GM18502 (cell line): ENCODE results near the gene FLRT2.

Experiments
- ATAC-seq: cut with Tn5 transposase; IDR thresholded peaks from one replicate; pipeline ENCODE4 v1.9.1; 2021; ENCODE audit warnings: mild to moderate bottlenecking; ENCODE audit not compliant: unreplicated experiment, poor library complexity

Gene FLRT2

DNA sequence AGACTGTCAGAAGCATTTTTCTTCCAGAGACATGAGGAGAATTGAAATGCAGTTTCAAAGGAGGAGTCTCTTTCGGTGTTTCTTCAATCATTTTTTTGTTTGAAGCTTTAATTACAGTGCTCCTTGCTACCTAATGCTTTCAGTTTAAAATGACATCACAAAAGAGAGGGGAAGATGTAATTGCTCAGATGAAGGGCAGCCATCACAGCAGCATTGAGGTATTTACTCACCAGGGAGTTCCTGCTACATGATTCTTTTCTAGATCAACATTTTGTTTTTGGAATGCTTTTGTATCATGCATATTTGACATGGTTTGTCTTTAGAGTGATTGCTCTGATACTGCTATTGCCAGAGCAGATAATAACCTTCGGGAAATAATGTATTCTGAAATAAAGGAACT, 28.6 kb downstream of the FLRT2 start:
- ATAC-seq, result no peak

DNA sequence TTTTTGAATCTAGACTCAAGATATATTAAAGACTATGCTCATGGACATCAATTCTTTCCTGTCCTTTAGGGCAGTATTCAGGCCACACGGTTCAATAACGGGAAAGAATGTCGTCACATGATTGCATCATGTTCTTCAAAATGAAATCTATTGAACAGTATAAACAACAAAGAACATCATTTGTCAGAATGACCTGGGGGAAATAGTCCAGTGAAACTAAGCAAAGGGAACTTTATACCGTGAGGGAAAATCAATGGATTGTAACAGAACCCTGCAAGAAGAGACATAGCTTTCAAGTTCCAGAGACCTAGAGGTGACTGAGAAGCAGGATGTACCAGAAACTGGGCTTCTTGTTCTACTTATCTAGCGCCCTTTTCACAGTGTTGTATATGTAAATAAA, 32.7 kb downstream of the FLRT2 start:
- no peak for ATAC-seq

DNA sequence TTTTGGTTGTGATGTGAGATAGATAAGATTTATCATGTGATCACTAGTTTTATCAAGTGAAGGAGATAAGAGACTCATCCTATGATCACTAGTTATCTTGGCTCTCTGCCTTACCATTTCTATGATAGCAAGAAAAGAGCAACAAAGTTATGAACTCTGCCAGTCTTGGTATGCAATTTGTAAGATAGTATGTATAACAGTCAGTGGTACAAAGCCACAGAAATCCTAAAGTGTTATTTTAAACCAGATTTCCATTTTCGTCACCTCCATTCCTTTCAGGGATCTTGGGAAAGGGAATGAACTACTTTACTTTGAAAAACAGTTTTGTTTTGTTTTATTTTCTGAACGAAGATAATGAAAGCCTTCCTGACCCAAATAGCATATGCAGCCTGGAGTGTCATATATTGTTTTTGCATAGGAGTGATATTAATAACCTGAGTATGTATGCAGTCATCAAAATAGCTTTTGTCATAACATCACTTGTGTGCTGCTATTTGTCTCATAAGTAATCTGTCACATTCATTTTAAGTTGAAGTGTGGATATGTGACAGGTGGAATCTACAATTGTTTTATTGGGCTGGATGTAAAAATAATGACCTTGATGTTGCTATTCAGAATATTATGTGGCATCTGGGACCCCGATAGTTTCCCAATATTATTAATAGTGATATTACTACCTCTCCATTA, 35.0 kb downstream of the FLRT2 start:
- ATAC-seq, result no peak

DNA sequence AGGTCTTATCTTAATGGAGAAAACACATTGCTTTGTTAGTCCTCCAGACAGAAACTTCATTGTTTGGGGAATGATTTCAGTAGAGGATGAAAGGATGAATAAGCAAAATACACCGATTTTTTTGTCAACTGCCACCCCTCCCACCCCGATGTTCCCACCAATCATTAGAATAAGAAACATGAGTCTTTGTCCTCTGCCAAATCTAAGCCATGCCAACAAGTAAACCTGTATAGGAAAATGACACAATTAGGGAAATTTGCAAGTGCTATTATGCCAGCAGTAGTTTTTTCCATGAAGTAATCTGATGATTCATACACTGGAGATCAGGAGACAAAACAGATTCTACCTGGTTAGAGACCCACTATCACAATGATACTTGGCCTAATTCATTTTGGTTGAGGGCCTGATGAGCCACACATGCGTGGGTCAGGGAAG, 35.9 kb downstream of the FLRT2 start:
- no peak for ATAC-seq

DNA sequence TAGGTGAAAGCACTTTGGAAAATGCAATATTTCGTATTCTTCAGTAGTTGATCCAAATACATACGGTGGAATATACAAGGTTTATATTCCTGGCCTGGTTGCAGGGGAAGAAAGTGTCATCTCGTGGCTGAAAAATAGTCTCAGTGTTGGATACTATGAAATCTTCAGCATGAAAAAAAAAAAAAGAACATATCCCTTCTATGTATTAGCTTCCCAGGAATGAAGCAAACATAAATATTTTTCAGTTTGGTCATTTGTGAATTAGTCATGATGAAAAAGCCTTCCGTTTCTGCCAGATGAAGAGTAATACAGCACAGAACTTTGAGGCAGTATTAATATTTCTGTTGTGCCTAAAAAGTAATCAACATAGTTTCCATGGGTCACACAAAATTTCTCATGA, 36.7 kb downstream of the FLRT2 start:
- no peak for ATAC-seq

DNA sequence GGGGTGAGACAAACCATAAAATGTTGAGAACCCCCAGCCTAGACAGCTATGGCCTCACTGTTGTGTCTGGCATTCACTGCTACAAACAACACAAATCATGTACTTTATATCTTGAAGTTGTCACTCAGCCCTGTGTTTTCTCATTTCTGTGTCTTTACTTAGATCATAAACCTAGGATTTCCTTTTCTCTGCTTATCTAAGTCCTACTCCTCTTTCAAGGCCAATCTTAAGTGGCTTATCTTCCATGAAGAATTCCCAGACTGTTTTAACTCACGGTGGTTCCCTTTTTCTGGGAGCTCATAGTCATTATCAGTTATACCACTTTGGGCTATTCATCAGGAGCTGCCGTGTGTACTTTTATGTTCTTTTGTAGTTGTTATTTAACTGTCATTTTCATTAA, 42.1 kb downstream of the FLRT2 start:
- ATAC-seq, result no peak

DNA sequence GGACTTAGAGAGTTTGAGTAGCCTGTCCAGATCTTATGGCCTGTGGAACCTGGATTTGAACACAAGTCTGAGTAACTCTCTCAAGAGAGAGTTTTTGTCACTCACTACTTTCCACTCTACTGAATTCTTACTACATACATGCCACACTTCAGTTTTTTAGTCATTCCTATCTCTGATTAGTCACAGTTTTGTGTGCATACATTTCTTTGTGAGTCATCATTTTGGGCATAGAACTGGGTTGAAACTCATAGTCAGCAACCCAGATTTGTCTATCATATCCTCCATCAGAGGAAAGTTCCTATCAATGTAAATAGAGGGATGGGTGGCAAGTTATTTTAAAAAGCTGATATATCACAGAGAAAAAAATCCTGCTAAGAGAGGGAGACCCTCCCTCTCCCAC, 42.9 kb downstream of the FLRT2 start:
- no peak for ATAC-seq

DNA sequence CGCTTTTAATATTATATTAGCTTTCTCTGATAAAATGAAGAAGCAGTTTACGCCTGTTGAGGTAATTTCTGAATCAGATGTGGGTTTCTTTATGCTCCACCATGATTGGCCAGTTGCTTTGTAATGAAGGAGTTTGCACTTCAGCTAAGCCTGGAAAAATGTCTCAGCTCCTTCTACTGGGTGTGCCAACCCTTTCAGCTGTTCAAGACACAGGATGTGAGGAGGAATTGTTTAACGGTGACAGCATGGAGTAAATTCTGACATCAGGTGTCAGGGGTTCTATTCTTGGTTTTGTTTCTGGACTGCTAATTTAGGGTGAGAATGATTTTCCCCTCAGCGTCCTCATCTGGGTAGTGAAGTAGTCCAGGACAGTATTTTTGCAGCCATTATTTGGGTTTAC, 43.5 kb downstream of the FLRT2 start:
- ATAC-seq, result no peak

DNA sequence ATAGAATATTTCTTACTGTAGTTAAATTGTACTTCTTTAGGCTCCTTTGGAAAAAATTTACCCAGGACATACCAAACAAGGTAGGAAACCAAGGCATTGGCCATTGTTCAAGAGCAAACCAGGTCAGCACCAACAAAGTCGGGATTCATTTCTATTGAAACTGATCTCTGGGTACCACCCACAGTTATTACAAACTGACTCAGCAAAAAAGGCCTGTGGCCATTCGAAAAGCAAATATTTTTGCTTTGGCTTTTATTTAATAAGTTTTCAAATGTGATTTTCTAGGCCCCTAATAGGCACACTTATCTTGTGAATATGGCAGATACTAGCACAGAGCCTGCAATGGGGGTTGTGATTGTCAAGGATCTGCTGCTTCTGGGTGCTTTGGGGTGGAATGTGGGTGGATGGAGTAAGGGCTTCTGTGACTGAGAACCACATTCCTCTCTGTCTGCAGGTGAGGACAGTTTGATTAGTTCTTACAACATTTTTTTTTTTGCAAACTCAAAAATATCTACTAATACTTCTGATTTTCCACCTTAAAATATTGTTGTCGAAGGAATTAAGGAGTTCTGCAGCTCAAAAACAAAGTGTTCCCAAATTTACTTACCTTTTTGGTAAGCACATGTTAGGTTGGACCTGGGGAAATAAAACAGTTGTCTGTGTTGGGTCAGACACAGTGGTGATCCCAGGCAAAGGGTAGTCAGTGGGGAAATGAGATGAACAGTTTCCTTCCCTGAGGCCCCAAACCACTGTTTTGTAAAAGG, 45.1 kb downstream of the FLRT2 start:
- no peak for ATAC-seq

DNA sequence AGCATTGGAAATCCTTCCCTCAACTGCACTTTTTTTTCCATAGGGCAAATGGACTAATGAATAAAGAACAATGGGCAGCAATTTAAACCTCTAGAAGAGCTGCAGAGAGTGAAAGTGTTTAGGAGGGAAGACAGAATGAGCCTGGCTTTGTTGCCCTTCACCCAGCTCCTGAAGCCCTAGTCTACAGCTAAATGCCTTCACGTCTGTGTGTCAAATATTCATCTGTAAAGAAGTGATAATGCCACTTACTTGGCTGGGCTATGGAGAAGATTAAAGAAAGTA, 45.6 kb downstream of the FLRT2 start:
- ATAC-seq, result no peak

DNA sequence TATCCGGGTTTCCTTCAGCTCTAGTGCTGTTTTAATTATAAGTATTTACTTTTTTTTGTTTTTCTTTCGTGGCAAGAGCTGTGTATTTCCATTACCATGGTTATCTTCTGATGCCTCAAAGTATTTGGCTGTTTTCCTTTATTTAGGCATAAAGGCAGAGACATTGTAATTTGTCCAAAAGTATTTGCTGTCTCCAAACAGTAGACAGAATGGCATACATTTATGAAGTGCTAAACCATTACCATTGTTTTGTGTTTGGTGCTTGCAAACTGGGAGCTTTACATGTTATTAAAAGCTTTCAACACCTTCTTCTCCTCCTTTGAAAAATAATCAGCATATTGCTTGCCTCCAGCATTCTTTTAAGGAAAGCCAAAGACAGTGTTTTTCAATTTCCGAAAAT, 46.3 kb downstream of the FLRT2 start:
- no peak for ATAC-seq

DNA sequence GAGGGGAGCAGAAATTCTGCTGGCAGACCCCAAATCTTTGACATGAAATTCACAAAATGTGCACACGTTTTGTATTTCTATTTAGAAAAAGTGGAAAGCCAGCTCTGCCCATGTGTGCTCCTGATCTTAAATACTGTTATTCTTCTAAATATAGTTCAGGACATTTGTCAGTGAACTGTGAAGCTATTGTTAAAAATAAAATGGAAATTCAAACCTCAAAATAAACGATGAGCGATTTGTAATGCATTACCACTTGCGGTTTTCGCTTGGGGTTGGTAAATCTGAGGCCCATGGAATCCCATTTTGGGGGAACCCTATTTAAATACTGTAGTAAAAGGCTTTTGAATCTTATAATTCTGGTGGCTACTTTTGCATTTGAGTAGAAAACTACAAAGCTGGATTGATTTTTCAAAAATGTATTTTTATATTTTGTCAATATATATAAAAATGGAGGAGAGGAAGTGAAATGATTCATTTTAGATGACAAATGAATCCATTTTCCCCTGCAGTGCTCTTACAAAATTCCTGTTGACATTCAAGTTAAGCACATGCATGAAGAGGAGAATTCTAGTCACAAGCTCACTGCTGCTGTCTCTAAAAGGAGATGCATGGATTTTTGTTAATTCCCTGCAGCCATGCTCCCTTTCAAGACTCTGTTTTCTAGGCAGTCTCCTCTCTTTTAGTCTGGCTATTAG, 47.1 kb downstream of the FLRT2 start:
- ATAC-seq, result no peak

DNA sequence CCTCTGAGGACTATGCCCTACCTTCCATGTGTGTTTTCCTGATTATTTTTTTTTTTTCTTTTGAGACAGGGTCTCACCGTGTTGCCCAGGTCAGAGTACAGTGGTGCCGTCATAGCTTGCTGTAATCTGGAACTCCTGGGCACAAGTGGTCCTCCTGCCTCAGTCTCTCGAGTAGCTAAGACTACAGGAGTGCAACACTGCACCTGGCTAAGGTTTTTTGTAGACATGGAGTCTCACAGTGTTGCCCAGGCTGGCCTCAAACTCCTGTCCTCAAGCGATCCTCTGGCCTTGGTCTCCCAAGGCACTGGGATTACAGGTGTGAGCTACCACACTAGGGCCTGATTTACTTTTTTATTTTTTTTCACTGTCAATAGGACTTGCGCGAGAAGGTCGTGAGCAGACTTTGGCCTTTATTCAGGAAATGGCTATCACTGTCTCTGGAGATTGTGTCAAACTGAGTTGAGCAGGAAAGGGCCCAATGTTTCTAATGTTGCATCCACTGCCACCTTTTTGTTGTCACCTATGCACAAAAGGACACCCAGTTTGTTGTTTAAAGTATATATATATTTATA, 47.7 kb downstream of the FLRT2 start:
- ATAC-seq, result no peak

DNA sequence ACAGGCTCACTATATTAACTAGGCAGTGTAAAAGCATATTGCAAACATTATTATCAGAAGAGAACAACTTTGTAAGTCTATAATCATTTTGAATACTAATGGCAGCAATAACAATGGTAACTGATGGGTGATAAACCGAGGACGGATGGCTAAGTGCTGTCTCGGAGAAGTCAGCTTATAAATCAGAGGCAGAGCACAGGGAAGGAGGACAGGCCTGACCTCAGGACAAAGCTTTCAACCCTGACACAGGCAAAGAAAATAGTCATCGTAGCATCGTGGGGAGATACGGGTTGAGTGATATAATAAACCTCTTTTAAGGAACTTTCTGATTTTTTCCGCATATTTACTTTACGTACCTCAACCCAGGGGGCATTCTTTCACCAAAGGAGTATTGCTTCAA, 48.4 kb downstream of the FLRT2 start:
- ATAC-seq, result no peak

DNA sequence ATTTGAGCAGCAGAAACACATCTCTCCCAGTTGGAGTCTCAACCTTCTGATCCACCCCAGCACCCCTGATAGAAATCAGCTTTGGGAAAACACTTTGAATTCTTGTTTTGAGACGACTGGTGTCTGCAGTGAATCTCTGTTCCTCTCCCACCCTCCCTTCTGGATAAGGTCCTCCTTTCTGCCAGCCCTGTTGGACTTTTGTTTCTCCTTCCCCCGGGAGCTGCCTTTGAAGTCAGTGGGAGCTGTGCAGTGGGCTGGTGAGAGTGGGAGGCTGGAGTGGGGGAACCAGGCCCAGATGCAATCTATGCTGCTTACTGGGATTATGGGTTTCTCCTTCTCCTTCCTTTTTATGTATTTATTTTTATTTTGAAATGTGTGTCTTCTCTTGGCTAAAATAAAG, 49.0 kb downstream of the FLRT2 start:
- ATAC-seq, result no peak

DNA sequence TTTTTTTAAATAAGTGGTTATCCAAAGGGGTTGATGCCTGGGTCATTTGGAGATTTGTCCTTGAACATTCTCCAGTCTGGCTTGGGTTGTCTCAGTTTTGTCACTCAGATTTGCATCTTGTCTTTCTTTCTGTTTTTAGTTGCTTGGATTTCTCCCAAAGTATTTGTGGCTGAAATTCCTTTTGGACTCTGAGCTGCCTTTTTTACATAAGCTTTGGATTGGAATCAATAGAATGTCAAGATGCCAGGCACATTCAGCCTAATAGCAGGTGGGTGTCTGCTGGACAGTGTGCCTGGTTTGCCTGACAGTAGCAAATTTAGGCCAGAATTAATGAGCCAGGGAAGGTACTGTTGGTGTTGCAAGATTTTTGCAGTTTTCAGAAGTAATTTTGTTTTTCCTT, 50.0 kb downstream of the FLRT2 start:
- ATAC-seq, result no peak

DNA sequence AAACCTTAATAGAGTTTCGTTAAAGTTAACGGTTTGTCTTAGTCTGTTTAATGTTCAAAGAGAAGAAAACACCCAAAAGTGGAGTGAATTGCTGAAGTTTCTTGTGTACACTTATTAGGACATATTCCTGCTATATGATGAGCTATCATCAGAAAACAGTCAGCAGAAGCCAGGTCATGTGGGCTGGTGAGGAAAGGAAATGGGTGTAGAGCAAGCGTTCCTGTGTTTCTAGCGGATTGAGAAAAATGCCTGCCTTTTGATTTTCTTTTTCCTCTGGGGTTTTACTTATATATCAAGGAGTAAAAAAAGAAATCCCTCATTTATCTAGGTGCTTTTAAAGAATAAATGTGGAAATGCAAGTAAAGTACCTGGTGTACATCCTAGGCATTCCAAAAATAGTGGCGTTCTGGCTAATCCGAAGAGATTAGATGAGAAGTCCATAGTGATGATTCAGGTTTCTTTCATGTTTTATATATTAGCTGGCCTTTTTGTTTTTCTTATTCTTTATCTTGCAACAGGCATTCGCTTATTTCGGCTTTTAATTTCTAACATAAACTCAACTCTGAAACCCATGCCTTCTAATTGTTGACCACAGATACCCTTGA, 50.7 kb downstream of the FLRT2 start:
- ATAC-seq, result no peak

DNA sequence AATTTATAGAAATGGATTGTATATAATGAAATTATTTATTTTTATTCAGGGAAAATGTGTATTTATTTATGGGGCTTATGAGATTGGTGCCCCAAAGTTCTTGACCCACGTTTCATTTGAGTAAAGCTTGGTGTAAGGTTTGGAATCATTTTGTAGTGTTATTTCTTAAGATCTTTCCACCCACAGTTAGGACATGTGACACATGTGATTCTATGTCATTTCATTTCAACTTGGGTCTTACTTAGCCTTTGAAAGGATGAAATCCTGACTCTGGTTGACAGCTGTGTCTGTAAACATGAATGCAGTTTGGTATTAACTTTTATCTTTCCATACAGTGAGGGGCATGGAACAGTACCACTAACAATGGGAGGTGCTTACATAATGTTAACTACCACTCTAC, 51.7 kb downstream of the FLRT2 start:
- ATAC-seq, result no peak

DNA sequence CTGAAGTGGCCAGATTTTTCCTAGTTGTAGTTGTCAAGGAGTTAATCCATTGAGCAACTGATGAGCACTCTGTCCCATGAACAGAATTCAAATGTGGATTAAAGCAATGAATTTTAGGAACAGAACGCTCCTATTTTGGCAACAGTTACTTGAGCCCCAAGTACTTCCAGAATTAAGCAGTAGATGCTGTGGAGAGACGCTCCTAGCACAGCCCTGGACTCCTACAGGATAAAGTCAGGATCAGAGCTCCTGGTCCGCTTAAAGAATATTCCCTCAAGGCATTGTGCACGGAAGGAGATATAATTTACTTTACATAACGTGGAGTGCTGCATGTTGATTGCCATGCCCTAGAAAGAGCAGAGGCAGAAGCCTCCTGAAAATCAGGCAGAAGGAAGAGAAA, 53.4 kb downstream of the FLRT2 start:
- ATAC-seq, result no peak

DNA sequence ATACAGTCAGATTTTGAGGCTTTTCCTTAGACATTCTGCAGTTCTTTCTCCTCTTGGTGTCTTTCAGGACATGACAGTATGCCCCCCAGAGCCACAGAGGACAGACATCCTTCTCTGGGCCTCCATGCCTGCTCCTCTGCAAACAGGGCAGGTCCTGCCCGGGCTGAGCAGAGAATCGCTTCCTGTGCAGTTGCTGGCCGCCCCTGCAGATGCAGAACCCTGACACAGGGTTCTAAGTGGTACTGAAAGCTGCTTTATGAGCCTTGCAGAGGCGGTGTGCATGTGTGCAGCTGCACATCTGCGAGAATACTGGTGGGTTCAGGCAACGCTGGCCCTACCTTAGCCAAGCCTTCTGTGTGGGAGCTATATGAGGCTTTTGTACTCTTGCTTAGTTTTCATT, 54.5 kb downstream of the FLRT2 start:
- no peak for ATAC-seq

DNA sequence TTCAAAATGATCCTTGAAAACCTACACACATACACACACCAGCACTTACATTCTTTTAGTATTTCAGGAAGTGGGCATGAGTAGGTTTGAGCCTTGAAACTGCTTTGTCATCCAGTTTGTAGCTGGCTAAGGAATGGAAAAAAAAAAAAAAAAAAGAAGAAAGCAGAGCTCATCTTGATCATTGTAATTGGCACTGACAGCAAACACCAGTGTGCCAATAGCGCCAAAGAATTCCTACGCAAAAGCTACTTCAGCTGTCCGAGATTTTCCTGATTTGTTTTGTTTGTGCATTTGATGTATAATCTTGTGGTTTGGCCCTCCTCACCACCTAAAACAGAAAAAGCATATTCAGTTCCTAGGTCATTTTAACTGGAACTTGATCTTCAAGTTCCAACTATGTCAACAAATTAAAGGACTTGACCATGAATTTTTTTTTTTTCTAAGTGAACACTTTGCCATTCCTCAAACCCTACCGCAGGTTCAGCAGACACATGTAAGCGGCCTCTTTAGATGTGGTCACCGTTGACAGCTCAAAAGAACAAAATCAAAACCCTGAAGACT, 57.3 kb downstream of the FLRT2 start:
- no peak for ATAC-seq
